ENCODE measurements around the gene SET.

The SET gene

GRCh38 chr9:128713411-128713780 lies 24.4 kb downstream of the SET start:
- DNase-seq: peak; percentile 44

DNA sequence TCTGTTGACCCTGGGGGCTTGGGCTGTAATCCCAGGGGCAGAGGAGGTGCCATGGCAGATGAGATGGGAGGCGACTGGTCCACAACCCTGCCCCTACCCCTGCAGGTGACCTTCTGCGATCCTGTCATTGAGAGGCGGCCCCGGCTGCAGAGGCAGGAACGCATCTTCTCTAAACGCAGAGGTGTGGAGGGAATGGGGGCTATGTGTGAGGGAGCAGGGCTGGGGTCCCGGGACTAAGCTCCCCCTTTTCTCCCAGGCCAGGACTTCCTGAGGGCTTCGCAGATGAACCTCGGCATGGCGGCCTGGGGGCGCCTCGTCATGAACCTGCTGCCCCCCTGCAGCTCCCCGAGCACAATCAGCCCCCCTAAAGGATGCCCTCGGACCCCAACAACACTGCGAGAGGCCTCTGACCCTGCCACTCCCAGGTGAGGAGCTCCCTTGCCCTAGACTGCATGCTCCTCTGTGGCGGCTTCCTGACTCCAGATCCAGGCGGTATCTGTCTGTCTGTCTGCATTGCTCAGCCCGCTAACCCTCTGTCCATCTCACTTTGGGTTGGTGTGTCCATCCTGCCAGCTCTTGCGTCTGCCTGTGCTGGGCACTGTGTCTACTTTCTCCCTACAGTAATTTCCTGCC lies 25.0 kb downstream of the SET start:
- peak; percentile 37 for DNase-seq

DNA sequence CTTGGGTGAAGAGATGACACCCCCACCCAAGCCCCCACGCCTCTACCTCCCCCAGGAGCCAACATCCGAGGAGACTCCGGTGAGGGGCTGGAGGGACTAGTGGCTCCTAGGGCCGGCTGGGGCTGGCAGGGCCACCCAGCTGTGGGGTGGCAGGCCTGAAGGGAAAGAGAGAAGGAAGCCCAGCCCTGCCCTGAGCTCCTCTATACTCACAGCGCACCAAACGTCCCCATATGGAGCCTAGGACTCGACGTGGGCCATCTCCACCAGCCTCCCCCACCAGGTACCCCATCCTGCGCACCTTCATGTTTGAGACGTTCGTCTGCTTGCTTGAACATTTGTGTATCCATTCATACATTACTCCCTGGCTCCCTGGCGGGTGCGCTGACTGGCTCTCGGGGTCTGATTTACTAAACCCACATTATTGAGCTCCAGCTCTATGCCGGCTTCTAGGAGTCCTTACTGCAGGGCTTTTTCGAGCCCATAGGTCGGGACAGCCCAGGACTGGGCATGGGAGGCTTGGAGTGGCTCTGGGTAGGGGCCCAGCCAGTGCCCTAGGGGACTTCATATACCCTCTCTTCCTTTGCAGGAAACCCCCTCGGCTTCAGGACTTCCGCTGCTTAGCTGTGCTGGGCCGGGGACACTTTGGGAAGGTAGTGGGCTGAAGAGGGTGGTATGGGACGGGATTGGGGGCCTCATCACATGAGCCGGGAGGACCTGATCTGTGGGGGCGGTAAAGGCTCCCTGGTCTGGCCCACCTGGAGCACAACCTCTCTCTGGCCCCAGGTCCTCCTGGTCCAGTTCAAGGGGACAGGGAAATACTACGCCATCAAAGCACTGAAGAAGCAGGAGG lies 25.8 kb downstream of the SET start:
- no peak for DNase-seq

GRCh38 chr9:128715436-128715750 lies 26.4 kb downstream of the SET start:
- no peak for DNase-seq

GRCh38 chr9:128716581-128717254 lies 27.7 kb downstream of the SET start:
- DNase-seq: no peak

- DNase-seq: no peak
Observed at GRCh38 chr9:128718047-128718446, 29.0 kb downstream of the SET start.

DNA sequence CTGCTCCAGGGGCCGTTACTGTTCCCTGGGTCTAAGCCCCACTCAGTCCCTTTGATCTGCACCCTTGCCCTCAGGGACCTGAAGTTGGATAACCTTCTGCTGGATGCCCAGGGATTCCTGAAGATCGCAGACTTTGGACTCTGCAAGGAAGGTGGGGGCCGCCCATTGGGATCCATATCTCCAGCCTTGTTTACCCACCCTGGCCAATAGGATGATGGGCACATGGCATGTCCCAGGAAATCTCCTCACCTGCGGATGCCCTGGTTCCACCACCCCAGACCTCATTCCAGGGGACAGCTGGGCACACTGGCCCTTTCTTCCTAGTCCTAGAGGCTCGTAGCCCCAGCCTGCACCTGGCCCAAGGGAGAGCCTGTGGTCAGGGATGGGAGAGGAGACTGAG lies 29.5 kb downstream of the SET start:
- DNase-seq: no peak

- DNase-seq: peak; percentile 49
Observed at GRCh38 chr9:128719919-128720605, 31.0 kb downstream of the SET start.

DNA sequence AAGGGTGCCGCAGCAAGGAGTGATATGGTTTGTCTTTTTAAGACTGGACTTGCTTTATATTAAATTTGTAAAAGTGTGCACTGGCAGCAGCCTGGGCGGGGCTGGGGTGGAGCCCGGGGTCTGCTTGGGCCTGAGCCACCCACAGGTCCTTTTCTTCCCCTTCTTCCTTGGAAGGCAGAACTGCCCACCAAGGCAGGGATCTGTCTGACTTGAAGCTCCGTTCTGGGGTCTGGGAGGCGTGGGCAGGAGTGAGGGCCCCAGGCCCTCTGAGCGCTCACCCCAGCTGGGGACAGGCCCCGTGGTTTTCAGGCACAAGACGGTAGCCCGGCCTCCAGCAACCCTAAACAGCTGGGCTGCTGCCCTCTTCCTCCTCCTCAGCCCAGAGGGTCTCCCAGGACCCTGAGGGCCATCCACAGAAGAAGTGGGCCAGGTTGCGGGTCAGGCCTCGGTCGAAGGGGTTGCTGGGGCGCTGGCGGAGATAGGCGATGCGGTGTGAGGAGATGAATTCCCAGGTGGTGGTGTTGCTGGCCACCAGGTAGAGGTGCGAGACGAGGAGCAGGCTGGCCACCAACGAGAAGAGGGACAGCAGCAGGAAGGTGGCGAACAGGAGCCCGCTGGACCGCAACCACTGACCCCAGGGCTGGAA lies 31.9 kb downstream of the SET start:
- DNase-seq: no peak

- DNase-seq: peak; percentile 45
Observed at GRCh38 chr9:128721487-128722010, 32.5 kb downstream of the SET start.

- peak; percentile 49 for DNase-seq
Observed at GRCh38 chr9:128722380-128723351, 33.6 kb downstream of the SET start.

GRCh38 chr9:128723352-128723865 lies 34.4 kb downstream of the SET start:
- no peak for DNase-seq

GRCh38 chr9:128723866-128724743 lies 35.1 kb downstream of the SET start, which contains the start of gene ZDHHC12:
TSS of gene ZDHHC12 (minus strand) at chr9:128724127. CDS start at chr9:128724093, 34 bp downstream.
- DNase-seq: peak; percentile 99

- DNase-seq: peak; percentile 96
Observed at GRCh38 chr9:128724744-128725211, 35.8 kb downstream of the SET start.

DNA sequence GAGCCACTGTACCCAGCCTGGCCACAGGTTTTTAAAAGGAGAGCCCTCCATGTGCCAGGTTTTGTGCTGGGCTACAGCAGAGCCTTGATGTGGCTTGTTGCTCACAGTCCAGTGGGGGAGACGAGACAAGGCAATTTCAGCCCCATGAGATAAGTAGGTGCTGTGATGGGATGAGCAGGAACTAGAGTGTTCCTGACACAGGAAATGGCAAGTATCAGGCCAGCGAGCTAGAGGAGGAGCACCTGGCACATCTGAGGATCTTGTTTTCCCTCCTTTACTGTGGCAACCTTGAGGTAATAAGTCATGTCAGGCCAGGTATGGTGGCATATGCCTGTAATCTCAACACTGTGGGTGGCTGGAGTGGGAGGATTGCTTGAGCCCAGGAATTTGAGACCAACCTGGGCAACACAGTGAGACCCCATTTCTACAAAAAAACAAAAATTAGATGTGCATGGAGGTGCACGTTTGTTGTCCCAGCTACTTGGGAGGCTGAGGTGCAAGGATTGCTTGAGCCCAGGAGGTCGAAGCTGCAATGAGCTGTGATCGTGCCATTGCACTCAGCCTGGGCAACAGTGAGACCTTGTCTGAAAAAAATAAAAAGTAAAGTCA lies 38.7 kb downstream of the SET start:
- peak; percentile 36 for DNase-seq

DNA sequence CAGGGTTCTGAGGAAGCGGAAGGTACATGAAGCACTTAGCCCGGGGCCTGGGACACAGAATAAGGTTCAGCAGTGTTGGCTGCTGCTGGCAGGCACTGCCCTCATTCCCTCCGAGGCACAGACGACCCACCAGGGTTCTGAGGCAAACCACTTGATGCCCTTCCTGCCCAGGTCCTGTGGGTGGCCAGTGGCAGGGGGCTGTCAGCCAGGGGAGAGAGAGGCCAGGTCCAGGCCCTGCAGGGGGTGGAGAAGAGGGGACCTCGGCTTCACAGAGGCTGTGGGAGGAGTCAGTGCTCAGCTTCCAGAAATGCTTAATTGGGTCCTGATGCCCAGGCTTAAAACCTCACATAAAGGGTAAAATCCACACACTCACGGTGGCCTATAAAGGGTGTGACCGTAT lies 39.3 kb downstream of the SET start:
- peak; percentile 39 for DNase-seq

- DNase-seq: peak; percentile 40
Observed at GRCh38 chr9:128729302-128729701, 40.3 kb downstream of the SET start.

- DNase-seq: peak; percentile 49
Observed at GRCh38 chr9:128729766-128730517, 40.9 kb downstream of the SET start.

- peak; percentile 30 for DNase-seq
Observed at GRCh38 chr9:128731093-128731492, 42.1 kb downstream of the SET start.
